B cell (primary cell): ENCODE measurements around the gene SLC1A1. TPM values are rescaled to one million over a fixed set of nuclear protein-coding genes. Genes with fewer than 3 reads are reported as not detected.

ENCODE experiments used
- ATAC-seq: fragments of 200-7000 bp; cut with Tn5 transposase; one replicate; pipeline ENCODE4 v1.10.0; 2021; ENCODE audit warnings: low read depth, mild to moderate bottlenecking, moderate number of reproducible peaks, moderate library complexity
- CTCF ChIA-PET: fragments of 350-600 bp; sonication (Branson Sonifier 250); formaldehyde crosslinking; loops from one replicate; lab custom pipeline; 2021; ENCODE audit warnings: antibody characterized with exemption, inconsistent platforms; lab: Charles Lee
- POLR2A ChIA-PET: fragments of 350-600 bp; sonication (Branson Sonifier 250); formaldehyde crosslinking; loops from one replicate; lab custom pipeline; 2021; ENCODE audit warnings: antibody characterized with exemption; lab: Charles Lee
- DNase-seq: peaks from one replicate; pipeline ENCODE4 v3.0.0; 2013
- H2AFZ ChIP-seq: 2 replicates; pipeline ENCODE4 v1.6.1; 2012; ENCODE audit warnings: mild to moderate bottlenecking, low read depth, low read length; ENCODE audit not compliant: insufficient read depth, poor library complexity, severe bottlenecking
- H3K27ac ChIP-seq, 2 donors: 1 replicate in 1 of 2; 2 replicates in 1 of 2; pipeline ENCODE4 v1.5.1; 2012 to 2013; ENCODE audit warnings: low read length in 2 of 2, mild to moderate bottlenecking in 2 of 2, moderate library complexity in 1 of 2
- H3K27me3 ChIP-seq, 4 experiments: fragments of 200-600 bp in 1 of 4; sonication (generic) in 1 of 4; replicated peaks in 1 of 4; 1 replicate in 2 of 4; 2 replicates in 2 of 4; pipeline versions ENCODE4 v1.6.1 to v1.7.0; 2013 to 2016; ENCODE audit warnings: low read length in 3 of 4, mild to moderate bottlenecking in 2 of 4, mixed read lengths in 1 of 4, moderate library complexity in 1 of 4; ENCODE audit not compliant: insufficient read depth in 4 of 4, control insufficient read depth in 3 of 4; ENCODE audit errors: control extremely low read depth in 1 of 4
- H3K36me3 ChIP-seq, 2 experiments: replicated peaks in 1 of 2; 1 replicate in 1 of 2; 2 replicates in 1 of 2; pipeline versions ENCODE4 v1.6.1 to v1.7.1; 2013; ENCODE audit warnings: low read length in 1 of 2; ENCODE audit not compliant: insufficient read depth in 2 of 2, control insufficient read depth in 1 of 2; ENCODE audit errors: control extremely low read depth in 1 of 2, extremely low read depth in 1 of 2
- H3K4me1 ChIP-seq, 2 donors: fragments of 200-600 bp in 1 of 2; sonication (generic) in 1 of 2; 1 replicate in 1 of 2; 2 replicates in 1 of 2; pipeline versions ENCODE4 v1.5.1 to v1.6.1; 2013 to 2017; ENCODE audit warnings: low read length in 2 of 2; ENCODE audit not compliant: control insufficient read depth in 2 of 2, insufficient read depth in 2 of 2
- H3K4me2 ChIP-seq: replicated peaks from 2 replicates; pipeline ENCODE3; 2012; ENCODE audit warnings: mild to moderate bottlenecking, low read depth, low read length; ENCODE audit not compliant: poor library complexity, severe bottlenecking
- H3K4me3 ChIP-seq, 5 experiments: fragments of 200-600 bp in 1 of 5; sonication (generic) in 1 of 5; 1 replicate in 3 of 5; 2 replicates in 2 of 5; pipeline versions ENCODE4 v1.5.1 to v1.7.0; 2011 to 2016; ENCODE audit warnings: low read length in 4 of 5, mild to moderate bottlenecking in 4 of 5, low read depth in 2 of 5, control low read depth in 1 of 5, moderate library complexity in 1 of 5; ENCODE audit not compliant: insufficient read depth in 1 of 5; ENCODE audit errors: control extremely low read depth in 1 of 5, extremely low read depth in 1 of 5
- H3K79me2 ChIP-seq: fragments of 200-600 bp; sonication (generic); one replicate; pipeline ENCODE4 v1.6.0; 2016; ENCODE audit warnings: low read length; ENCODE audit not compliant: control insufficient read depth, insufficient read depth
- H3K9ac ChIP-seq: fragments of 200-600 bp; sonication (generic); 2 replicates; pipeline ENCODE4 v1.6.1; 2017; ENCODE audit warnings: mild to moderate bottlenecking, low read length, moderate library complexity
- H3K9me3 ChIP-seq, 3 donors: one replicate each; pipeline versions ENCODE4 v1.6.1 to v1.7.1; 2013; ENCODE audit warnings: low read length in 2 of 3; ENCODE audit not compliant: control insufficient read depth in 2 of 3, insufficient read depth in 1 of 3; ENCODE audit errors: control extremely low read depth in 1 of 3
- H4K20me1 ChIP-seq: 2 replicates; pipeline ENCODE4 v1.6.0; 2012; ENCODE audit warnings: mild to moderate bottlenecking, low read length; ENCODE audit not compliant: insufficient read depth, control insufficient read depth, poor library complexity, severe bottlenecking
- H3K27ac Mint-ChIP-seq: one replicate; pipeline ENCODE4 v1.8.0; 2021; ENCODE audit warnings: mixed read lengths
- H3K27me3 Mint-ChIP-seq: one replicate; pipeline ENCODE4 v1.8.0; 2021; ENCODE audit warnings: mixed read lengths
- H3K4me1 Mint-ChIP-seq: one replicate; pipeline ENCODE4 v1.8.0; 2021; ENCODE audit warnings: mixed read lengths
- H3K4me3 Mint-ChIP-seq: one replicate; pipeline ENCODE4 v1.8.0; 2021; ENCODE audit warnings: mixed read lengths
- H3K9me3 Mint-ChIP-seq: one replicate; pipeline ENCODE4 v1.8.0; 2022; ENCODE audit warnings: mixed read lengths; ENCODE audit not compliant: insufficient read depth
- EZH2 ChIP-seq: IDR thresholded peaks from 2 replicates; pipeline ENCODE4 v1.6.1; 2012; ENCODE audit warnings: borderline replicate concordance, low read depth, mild to moderate bottlenecking, moderate library complexity, low read length; ENCODE audit not compliant: insufficient read depth, poor library complexity, severe bottlenecking
- WGBS: methylation state at CpG from one replicate; pipeline ENCODE4 v1.1.5; 2013; ENCODE audit warnings: missing lambda C conversion rate; ENCODE audit not compliant: insufficient coverage; 5-methylcytosine and 5-hydroxymethylcytosine counted together
- intact Hi-C: fragments of 100-400 bp; cut with micrococcal nuclease; formaldehyde crosslinking; loops from one replicate; pipeline ENCODE4 v1.10.0; 2022
- polyA plus RNA-seq: library from polyadenylated mRNA; depleted of rRNA; stranded (reverse); fragments of >200 nt; gene quantifications from 2 replicates; pipeline ENCODE4 v1.2.3, GENCODE V29; 2012
- total RNA-seq, 2 donors: library from RNA; stranded (reverse); fragments of 120-200 nt in 1 of 2; gene quantifications; 1 replicate in 1 of 2; 2 replicates in 1 of 2; pipeline versions ENCODE4 v1.2.3 to v1.2.4, GENCODE V29; 2013 to 2022
- TF ChIP-seq, protein P1 (sequence below): fragments of 200-600 bp; IDR thresholded peaks from one replicate; pipeline ENCODE4 v1.8.0; 2022; ENCODE audit warnings: antibody characterized with exemption, mild to moderate bottlenecking

SLC1A1 gene
- total and polyA plus RNA-seq, 2 donors (not counting 1 experiment from before 2014, with no cell fraction given) = 0.10 to 0.54 TPM

DNA sequence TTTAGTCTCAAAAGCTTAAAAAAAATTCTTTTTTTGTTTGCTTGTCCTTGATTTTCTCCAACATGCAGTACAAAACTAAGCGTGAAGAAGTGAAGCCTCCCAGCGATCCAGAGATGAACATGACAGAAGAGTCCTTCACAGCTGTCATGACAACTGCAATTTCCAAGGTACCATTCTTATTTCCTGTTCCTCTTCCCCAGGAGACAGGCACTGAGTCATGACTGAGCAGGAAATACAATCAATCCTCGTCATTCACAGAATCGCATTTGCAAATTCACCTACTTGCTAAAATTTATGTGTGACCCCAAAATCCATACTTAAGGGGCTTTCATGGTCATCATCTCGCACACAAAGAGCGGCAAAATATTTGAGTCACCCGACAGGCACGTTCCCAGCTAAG is 77.3 kb downstream of the SLC1A1 start:
- peaks cover 2% of the 10 kb centered on the region for H3K9me3 Mint-ChIP-seq
- no peak overlapping the region for H3K4me3 Mint-ChIP-seq
- H3K79me2 ChIP-seq = no peaks in the 10 kb centered on the region
- ATAC-seq = no peak
- no peak overlapping the region for H3K27ac Mint-ChIP-seq
- H3K27me3 ChIP-seq = peaks cover 0 to 10% (median 0%) of the 10 kb centered on the region in 4 experiments
- H3K4me3 ChIP-seq = no peak overlapping the region
- no peaks in the 10 kb centered on the region for H3K36me3 ChIP-seq
- TF ChIP-seq, protein P1, sequence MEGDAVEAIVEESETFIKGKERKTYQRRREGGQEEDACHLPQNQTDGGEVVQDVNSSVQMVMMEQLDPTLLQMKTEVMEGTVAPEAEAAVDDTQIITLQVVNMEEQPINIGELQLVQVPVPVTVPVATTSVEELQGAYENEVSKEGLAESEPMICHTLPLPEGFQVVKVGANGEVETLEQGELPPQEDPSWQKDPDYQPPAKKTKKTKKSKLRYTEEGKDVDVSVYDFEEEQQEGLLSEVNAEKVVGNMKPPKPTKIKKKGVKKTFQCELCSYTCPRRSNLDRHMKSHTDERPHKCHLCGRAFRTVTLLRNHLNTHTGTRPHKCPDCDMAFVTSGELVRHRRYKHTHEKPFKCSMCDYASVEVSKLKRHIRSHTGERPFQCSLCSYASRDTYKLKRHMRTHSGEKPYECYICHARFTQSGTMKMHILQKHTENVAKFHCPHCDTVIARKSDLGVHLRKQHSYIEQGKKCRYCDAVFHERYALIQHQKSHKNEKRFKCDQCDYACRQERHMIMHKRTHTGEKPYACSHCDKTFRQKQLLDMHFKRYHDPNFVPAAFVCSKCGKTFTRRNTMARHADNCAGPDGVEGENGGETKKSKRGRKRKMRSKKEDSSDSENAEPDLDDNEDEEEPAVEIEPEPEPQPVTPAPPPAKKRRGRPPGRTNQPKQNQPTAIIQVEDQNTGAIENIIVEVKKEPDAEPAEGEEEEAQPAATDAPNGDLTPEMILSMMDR = no peak
- no peak for TF ChIP-seq EZH2
- H3K9me3 ChIP-seq = no peaks in the 10 kb centered on the region
- H4K20me1 ChIP-seq = no peaks in the 10 kb centered on the region
- no peak overlapping the region for H3K27ac ChIP-seq
- ChIA-PET POLR2A (no interaction called here), CTCF (no interaction called here)
- no peak for DNase-seq
- H3K27me3 Mint-ChIP-seq = peaks cover 8% of the 10 kb centered on the region
- H3K9ac ChIP-seq = no peak overlapping the region
- H3K4me1 ChIP-seq = no peaks in the 10 kb centered on the region
- intact Hi-C loops = no loop called here
- 92% methylated on average over 6 of the region's 8 CpGs for WGBS
- no peaks in the 10 kb centered on the region for H3K4me1 Mint-ChIP-seq
- no peak overlapping the region for H3K4me2 ChIP-seq
- no peak overlapping the region for H2AFZ ChIP-seq

DNA sequence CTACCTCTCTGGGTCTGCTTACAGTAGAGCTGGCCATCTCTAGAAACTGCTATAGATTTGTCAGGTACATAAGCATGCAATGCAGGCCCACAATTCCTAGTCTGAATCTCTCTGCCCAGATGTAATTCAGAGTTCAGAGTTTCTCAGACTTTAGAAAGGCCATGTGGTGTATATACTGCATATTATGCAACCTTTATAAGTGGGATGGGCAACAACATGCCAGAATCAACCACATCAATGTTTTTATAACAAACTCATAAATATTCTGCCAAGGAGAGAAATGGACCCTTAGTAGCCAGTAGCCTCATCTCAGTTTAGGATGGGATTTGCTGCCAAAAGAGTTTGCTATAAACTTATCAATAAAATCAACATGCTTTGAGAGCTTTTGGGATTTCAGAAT is 78.8 kb downstream of the SLC1A1 start:
- ATAC-seq (no peak), DNase-seq (no peak)
- H3K9me3 Mint-ChIP-seq = peaks cover 2% of the 10 kb centered on the region
- Histone ChIP-seq H3K27me3 (peaks cover 0 to 5% (median 0%) of the 10 kb centered on the region in 4 experiments), H3K4me1 (no peaks in the 10 kb centered on the region), H3K36me3 (no peaks in the 10 kb centered on the region), H4K20me1 (no peaks in the 10 kb centered on the region), H3K27ac (no peak overlapping the region), H2AFZ (no peak overlapping the region), H3K4me3 (no peak overlapping the region), H3K79me2 (no peaks in the 10 kb centered on the region), H3K4me2 (no peak overlapping the region), H3K9me3 (no peaks in the 10 kb centered on the region), H3K9ac (no peak overlapping the region)
- TF ChIP-seq, protein P1 = no peak
- TF ChIP-seq EZH2 = no peak
- intact Hi-C loops = no loop called here
- no peaks in the 10 kb centered on the region for H3K27me3 Mint-ChIP-seq
- H3K4me3 Mint-ChIP-seq = no peak overlapping the region
- H3K27ac Mint-ChIP-seq = no peak overlapping the region
- POLR2A ChIA-PET = no interaction called here
- CTCF ChIA-PET = no interaction called here
- H3K4me1 Mint-ChIP-seq = no peaks in the 10 kb centered on the region
